ENCODE results near the gene GPM6B. TPM values are rescaled to one million over a fixed set of nuclear protein-coding genes. Genes with fewer than 3 reads are reported as not detected.

Gene GPM6B
- total RNA-seq, 6 experiments from 2014 or later: not detected

GRCh38 chrX:13791559-13791958 lies 25.3 kb downstream of the GPM6B start:
- Mint-ChIP-seq H3K4me3 (no peak overlapping the region), H3K27me3 (ENCODE audit: insufficient read depth) (peaks cover 15% of the 10 kb centered on the region; the same call in 1 of the 2 replicates), H3K36me3 (ENCODE audit: low read depth) (no peaks in the 10 kb centered on the region), H3K9me3 (no peaks in the 10 kb centered on the region), H3K4me1 (ENCODE audit: low read depth) (0 out of 2 replicates have a peak, but pooled peaks cover 7% of the 10 kb centered on the region), H3K27ac (no peak overlapping the region)
- no peak for DNase-seq
- no peak for TF ChIP-seq CTCF (IDR thresholded peaks at IDR 0.05)

- Mint-ChIP-seq H3K9me3 (no peaks in the 10 kb centered on the region), H3K27ac (no peak overlapping the region)
Measured at GRCh38 chrX:13791145-13791544, 25.7 kb downstream of the GPM6B start.

GRCh38 chrX:13790206-13791131 lies 26.4 kb downstream of the GPM6B start:
- peaks cover 15% of the 10 kb centered on the region for H3K27me3 Mint-ChIP-seq (ENCODE audit: insufficient read depth)
- H3K9me3 Mint-ChIP-seq: no peaks in the 10 kb centered on the region
- H3K36me3 Mint-ChIP-seq (ENCODE audit: low read depth): no peaks in the 10 kb centered on the region
- no peak for DNase-seq
- 0 out of 2 replicates have a peak, but pooled peaks cover 7% of the 10 kb centered on the region for H3K4me1 Mint-ChIP-seq (ENCODE audit: low read depth)
- no peak overlapping the region for H3K4me3 Mint-ChIP-seq
- no peak overlapping the region for H3K27ac Mint-ChIP-seq
- no peak for TF ChIP-seq CTCF (IDR thresholded peaks at IDR 0.05)

More at GRCh38 chrX:13791145-13791544, 25.7 kb downstream of the GPM6B start:
- no peaks in the 10 kb centered on the region for H3K36me3 Mint-ChIP-seq (ENCODE audit: low read depth)
- TF ChIP-seq CTCF (IDR thresholded peaks at IDR 0.05): no peak
- peaks cover 15% of the 10 kb centered on the region for H3K27me3 Mint-ChIP-seq (ENCODE audit: insufficient read depth)
- H3K4me1 Mint-ChIP-seq (ENCODE audit: low read depth): 0 out of 2 replicates have a peak, but pooled peaks cover 7% of the 10 kb centered on the region
- DNase-seq: no peak
- H3K4me3 Mint-ChIP-seq: no peak overlapping the region

- no peaks in the 10 kb centered on the region; the same call in none of the 2 replicates for H3K27me3 Mint-ChIP-seq (ENCODE audit: insufficient read depth)
- no peak for TF ChIP-seq CTCF (IDR thresholded peaks at IDR 0.05)
- no peak for DNase-seq
- no peak overlapping the region for H3K4me3 Mint-ChIP-seq
- 0 out of 2 replicates have a peak, but pooled peaks cover 7% of the 10 kb centered on the region for H3K4me1 Mint-ChIP-seq (ENCODE audit: low read depth)
- no peaks in the 10 kb centered on the region for H3K36me3 Mint-ChIP-seq (ENCODE audit: low read depth)
- H3K27ac Mint-ChIP-seq: no peak overlapping the region
- H3K9me3 Mint-ChIP-seq: no peaks in the 10 kb centered on the region
Measured at GRCh38 chrX:13786048-13786447, 30.8 kb downstream of the GPM6B start.

GRCh38 chrX:13780868-13781427 lies 35.9 kb downstream of the GPM6B start:
- H3K27me3 Mint-ChIP-seq (ENCODE audit: insufficient read depth): no peaks in the 10 kb centered on the region; the same call in none of the 2 replicates
- H3K9me3 Mint-ChIP-seq: no peaks in the 10 kb centered on the region
- TF ChIP-seq CTCF (IDR thresholded peaks at IDR 0.05): no peak
- no peak overlapping the region for H3K27ac Mint-ChIP-seq
- H3K36me3 Mint-ChIP-seq (ENCODE audit: low read depth): no peaks in the 10 kb centered on the region
- no peak overlapping the region for H3K4me3 Mint-ChIP-seq
- peaks cover 11% of the 10 kb centered on the region for H3K4me1 Mint-ChIP-seq (ENCODE audit: low read depth)
- DNase-seq: no peak

Measured in HFFc6 (cell line).